SU-DHL-6 (cell line): Measurements from ENCODE around the gene CENPX.
"Not testable (repeated sequence)": the region's sequence is repeated elsewhere in the genome, so short reads cannot be mapped to it uniquely, and the experiment has no call there.

Experiments used
- H2AFZ ChIP-seq: fragments of 200-600 bp; sonication (generic); 2 replicates; pipeline ENCODE4 v1.6.1; 2014; ENCODE audit warnings: low read depth, mild to moderate bottlenecking, moderate library complexity, mixed read lengths, antibody characterized with exemption, low read length; ENCODE audit not compliant: severe bottlenecking
- H3F3A ChIP-seq: fragments of 200-600 bp; shearing (Covaris generic); 2 replicates; pipeline ENCODE4 v1.6.0; 2016; ENCODE audit warnings: antibody characterized with exemption, mild to moderate bottlenecking; ENCODE audit not compliant: insufficient read depth
- H3K27ac ChIP-seq: fragments of 200-600 bp; sonication (generic); 2 replicates; pipeline ENCODE4 v1.5.1; 2016; ENCODE audit warnings: low read depth, mild to moderate bottlenecking, low read length, moderate library complexity, mixed read lengths
- H3K27me3 ChIP-seq: fragments of 200-600 bp; sonication (generic), shearing (Covaris generic); 2 replicates; pipeline ENCODE4 v1.6.0; 2014; ENCODE audit warnings: mild to moderate bottlenecking, low read length
- H3K36me3 ChIP-seq: fragments of 200-600 bp; sonication (generic); 2 replicates; pipeline ENCODE4 v1.6.1; 2014; ENCODE audit warnings: mild to moderate bottlenecking, low read length, mixed read lengths
- H3K4me2 ChIP-seq: fragments of 300-600, 200-600 bp; shearing (Covaris generic), sonication (generic); 2 replicates; pipeline ENCODE4 v1.6.0; 2014; ENCODE audit warnings: low read length, low read depth, mild to moderate bottlenecking; ENCODE audit not compliant: poor library complexity, severe bottlenecking
- H3K4me3 ChIP-seq: fragments of 200-600 bp; sonication (generic); 2 replicates; pipeline ENCODE4 v1.5.1; 2014; ENCODE audit warnings: antibody characterized with exemption, low read length, mild to moderate bottlenecking, mixed read lengths; ENCODE audit not compliant: insufficient read depth, poor library complexity, severe bottlenecking
- H3K79me2 ChIP-seq: fragments of 200-600 bp; sonication (generic); 2 replicates; pipeline ENCODE4 v1.6.1; 2014; ENCODE audit warnings: mild to moderate bottlenecking, low read length, moderate library complexity; ENCODE audit not compliant: insufficient read depth
- H3K9ac ChIP-seq: fragments of 200-600 bp; sonication (generic); 2 replicates; pipeline ENCODE4 v1.7.0; 2014; ENCODE audit warnings: mild to moderate bottlenecking, low read length
- H3K9me2 ChIP-seq: fragments of 200-600 bp; sonication (generic); replicated peaks from 2 replicates; pipeline ENCODE4 v1.6.1; 2014; ENCODE audit warnings: low read length; ENCODE audit not compliant: insufficient read depth
- H3K9me3 ChIP-seq: fragments of 200-600 bp; sonication (generic); 2 replicates; pipeline ENCODE4 v1.6.1; 2014; ENCODE audit warnings: low read length, mixed read lengths; ENCODE audit not compliant: insufficient read depth
- H4K20me1 ChIP-seq: fragments of 200-600 bp; sonication (generic); 2 replicates; pipeline ENCODE4 v1.6.1; 2014; ENCODE audit warnings: low read depth, mild to moderate bottlenecking, antibody characterized with exemption, low read length, moderate library complexity, mixed read lengths
- CTCF ChIP-seq: fragments of 200-600 bp; sonication (generic); IDR thresholded peaks from one replicate; pipeline ENCODE4 v1.5.1; 2017; ENCODE audit warnings: antibody characterized with exemption, mild to moderate bottlenecking, low read length, moderate library complexity; ENCODE audit not compliant: insufficient read depth, poor library complexity, severe bottlenecking
- EZH2phosphoT487 ChIP-seq: fragments of 200-600 bp; sonication (generic), shearing (Covaris generic); conservative IDR thresholded peaks from 2 replicates; pipeline ENCODE4 v1.6.1; 2018; ENCODE audit warnings: mild to moderate bottlenecking, antibody characterized with exemption, low read length, moderate library complexity, mixed read lengths

Gene CENPX

GRCh38 chr17:81983011-81983638 lies 39.6 kb downstream of the CENPX start:
- H3K9ac ChIP-seq: no peak overlapping the region
- TF ChIP-seq CTCF (no peak), EZH2phosphoT487 (no peak)
- H3K9me3 ChIP-seq: no peaks in the 10 kb centered on the region
- H3K36me3 ChIP-seq: no peaks in the 10 kb centered on the region
- no peaks in the 10 kb centered on the region for H3F3A ChIP-seq
- H3K79me2 ChIP-seq: peaks cover 5% of the 10 kb centered on the region; the same call in 1 of the 2 replicates
- H2AFZ ChIP-seq: no peak overlapping the region
- H3K27me3 ChIP-seq: no peaks in the 10 kb centered on the region
- H4K20me1 ChIP-seq: no peaks in the 10 kb centered on the region
- H3K9me2 ChIP-seq: no peaks in the 10 kb centered on the region
- no peak overlapping the region for H3K27ac ChIP-seq
- H3K4me3 ChIP-seq: no peak overlapping the region
- no peak overlapping the region for H3K4me2 ChIP-seq

- not testable (repeated sequence) for H3K9ac ChIP-seq, H4K20me1 ChIP-seq, H3K9me3 ChIP-seq, H3K79me2 ChIP-seq, H3F3A ChIP-seq, H3K9me2 ChIP-seq, H3K36me3 ChIP-seq, H3K27ac ChIP-seq, H3K4me3 ChIP-seq, H3K4me2 ChIP-seq, H3K27me3 ChIP-seq, H2AFZ ChIP-seq
Measured at GRCh38 chr17:81981511-81981910, 41.2 kb downstream of the CENPX start.

- Histone ChIP-seq H3K9me3 (no peaks in the 10 kb centered on the region), H3K4me3 (no peak overlapping the region), H3K9ac (no peak overlapping the region), H3K36me3 (no peaks in the 10 kb centered on the region), H3F3A (no peaks in the 10 kb centered on the region; the same call in 1 of the 2 replicates), H3K4me2 (no peak overlapping the region), H3K9me2 (no peaks in the 10 kb centered on the region), H3K79me2 (peaks cover 9% of the 10 kb centered on the region; the same call in 1 of the 2 replicates), H3K27ac (no peak overlapping the region), H4K20me1 (no peaks in the 10 kb centered on the region), H3K27me3 (no peaks in the 10 kb centered on the region), H2AFZ (no peak overlapping the region)
- TF ChIP-seq CTCF (no peak), EZH2phosphoT487 (no peak)
Measured at GRCh38 chr17:81980707-81981343, 41.9 kb downstream of the CENPX start.

GRCh38 chr17:81980122-81980521 lies 42.6 kb downstream of the CENPX start:
- H3K4me3 ChIP-seq: no peak overlapping the region
- no peak overlapping the region for H3K27ac ChIP-seq
- no peaks in the 10 kb centered on the region for H3K9me2 ChIP-seq
- no peak overlapping the region for H2AFZ ChIP-seq
- H3K9ac ChIP-seq: no peak overlapping the region
- H3F3A ChIP-seq: no peaks in the 10 kb centered on the region; the same call in 1 of the 2 replicates
- no peak overlapping the region for H3K4me2 ChIP-seq
- H4K20me1 ChIP-seq: no peaks in the 10 kb centered on the region
- H3K27me3 ChIP-seq: no peaks in the 10 kb centered on the region
- no peak for TF ChIP-seq EZH2phosphoT487
- no peak for TF ChIP-seq CTCF
- H3K79me2 ChIP-seq: peaks cover 9% of the 10 kb centered on the region; the same call in 1 of the 2 replicates
- H3K36me3 ChIP-seq: no peaks in the 10 kb centered on the region
- H3K9me3 ChIP-seq: no peaks in the 10 kb centered on the region
